ENCODE results near the gene MRPL10.

DNA sequence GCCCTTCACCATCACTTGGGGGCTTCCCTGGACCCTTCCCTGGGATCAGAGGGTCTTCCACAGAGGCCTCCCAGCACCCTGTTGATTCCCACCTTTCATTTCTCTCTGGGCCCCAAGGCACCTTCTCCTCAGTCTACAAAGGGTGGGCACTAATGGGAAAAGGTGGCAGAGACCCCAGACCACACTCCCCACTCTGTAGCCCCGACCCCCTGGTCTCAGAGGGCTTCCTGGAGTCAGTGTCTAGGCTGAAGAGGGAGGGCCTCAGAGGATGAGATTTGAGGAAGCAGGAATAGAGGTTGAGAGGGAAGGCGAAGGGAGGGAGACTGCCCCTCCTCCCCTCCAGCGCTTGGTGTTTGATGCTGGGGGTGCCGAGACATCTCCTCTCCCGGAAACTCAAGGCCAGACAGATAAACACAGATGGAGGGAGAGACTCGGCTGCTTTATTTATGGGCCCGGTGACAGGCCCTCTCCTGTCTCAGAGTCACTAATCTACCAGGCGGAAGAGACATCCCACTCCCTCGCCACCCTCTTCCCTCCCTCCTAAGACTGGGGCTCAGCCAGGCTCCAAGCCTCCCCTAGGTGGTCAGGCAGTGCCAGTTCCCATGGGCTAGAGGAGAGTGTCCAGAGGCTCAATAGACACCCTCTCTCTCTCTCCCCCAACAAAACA, 46.2 kb upstream of the MRPL10 start:
- TF ChIP-seq, protein P1, sequence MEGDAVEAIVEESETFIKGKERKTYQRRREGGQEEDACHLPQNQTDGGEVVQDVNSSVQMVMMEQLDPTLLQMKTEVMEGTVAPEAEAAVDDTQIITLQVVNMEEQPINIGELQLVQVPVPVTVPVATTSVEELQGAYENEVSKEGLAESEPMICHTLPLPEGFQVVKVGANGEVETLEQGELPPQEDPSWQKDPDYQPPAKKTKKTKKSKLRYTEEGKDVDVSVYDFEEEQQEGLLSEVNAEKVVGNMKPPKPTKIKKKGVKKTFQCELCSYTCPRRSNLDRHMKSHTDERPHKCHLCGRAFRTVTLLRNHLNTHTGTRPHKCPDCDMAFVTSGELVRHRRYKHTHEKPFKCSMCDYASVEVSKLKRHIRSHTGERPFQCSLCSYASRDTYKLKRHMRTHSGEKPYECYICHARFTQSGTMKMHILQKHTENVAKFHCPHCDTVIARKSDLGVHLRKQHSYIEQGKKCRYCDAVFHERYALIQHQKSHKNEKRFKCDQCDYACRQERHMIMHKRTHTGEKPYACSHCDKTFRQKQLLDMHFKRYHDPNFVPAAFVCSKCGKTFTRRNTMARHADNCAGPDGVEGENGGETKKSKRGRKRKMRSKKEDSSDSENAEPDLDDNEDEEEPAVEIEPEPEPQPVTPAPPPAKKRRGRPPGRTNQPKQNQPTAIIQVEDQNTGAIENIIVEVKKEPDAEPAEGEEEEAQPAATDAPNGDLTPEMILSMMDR (IDR thresholded peaks at IDR 0.05), result no peak
- no peak for TF ChIP-seq POLR2A (IDR thresholded peaks at IDR 0.05)

All from right lobe of liver (tissue), 4 donors.